Uterus (tissue), 2 donors: Measurements from ENCODE around the gene FUS.

Source experiments
- POLR2A ChIP-seq, 2 donors: fragments of 450-650 bp; IDR thresholded peaks; one replicate each; pipeline ENCODE4 v1.6.1; 2016; ENCODE audit warnings: antibody characterized with exemption in 2 of 2, mild to moderate bottlenecking in 1 of 2, moderate library complexity in 1 of 2
- TF ChIP-seq, protein P1 (sequence below), 4 experiments: fragments of 200-600 bp in 2 of 4; fragments of 450-650 bp in 2 of 4; sonication (generic) in 2 of 4; IDR thresholded peaks; one replicate each; pipeline ENCODE4 v1.5.1; 2016 to 2019; ENCODE audit warnings: antibody characterized with exemption in 4 of 4, mild to moderate bottlenecking in 2 of 4, moderate library complexity in 1 of 4

DNA sequence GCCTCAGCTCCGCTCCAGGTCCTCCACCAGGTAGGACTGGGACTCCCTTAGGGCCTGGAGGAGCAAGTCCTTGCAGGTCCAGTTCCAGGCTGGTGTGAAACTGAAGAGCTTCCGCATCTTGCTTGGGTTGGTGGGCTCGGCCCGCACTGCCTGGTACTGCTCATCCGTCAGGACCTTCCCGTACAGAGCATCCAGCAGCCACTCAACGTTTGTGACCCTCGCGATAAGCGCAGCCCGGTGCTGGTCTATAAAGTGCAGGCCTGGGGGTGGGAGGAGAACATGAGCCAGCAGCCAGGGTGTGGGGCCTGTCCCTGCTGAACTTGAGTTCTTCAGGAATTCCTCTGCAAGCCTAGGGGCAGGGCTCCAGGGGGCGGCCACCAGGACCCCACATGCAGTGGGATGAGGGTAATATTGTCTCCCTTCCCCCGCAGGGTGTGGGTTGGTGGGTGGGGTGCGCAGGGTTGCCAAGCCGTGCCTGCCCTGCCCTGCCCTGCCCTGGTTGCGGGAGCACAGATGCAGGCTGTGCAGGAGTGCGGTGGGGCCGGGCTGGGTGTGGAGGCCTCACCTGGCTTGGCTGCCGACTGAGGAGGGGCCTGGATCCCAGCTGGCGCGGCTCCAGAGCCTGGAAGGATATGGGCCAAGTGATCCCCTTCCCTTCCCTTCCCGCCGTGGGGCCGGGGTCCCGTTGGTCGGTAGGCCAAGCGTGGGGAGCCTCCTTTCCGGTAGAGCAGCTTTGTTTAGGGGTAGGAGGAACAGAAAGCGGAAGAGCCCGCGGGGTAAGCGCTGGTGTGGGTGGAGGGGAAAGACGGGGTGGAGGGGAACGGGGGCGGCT lies 21.9 kb downstream of the FUS start:
- TF ChIP-seq, protein P1, sequence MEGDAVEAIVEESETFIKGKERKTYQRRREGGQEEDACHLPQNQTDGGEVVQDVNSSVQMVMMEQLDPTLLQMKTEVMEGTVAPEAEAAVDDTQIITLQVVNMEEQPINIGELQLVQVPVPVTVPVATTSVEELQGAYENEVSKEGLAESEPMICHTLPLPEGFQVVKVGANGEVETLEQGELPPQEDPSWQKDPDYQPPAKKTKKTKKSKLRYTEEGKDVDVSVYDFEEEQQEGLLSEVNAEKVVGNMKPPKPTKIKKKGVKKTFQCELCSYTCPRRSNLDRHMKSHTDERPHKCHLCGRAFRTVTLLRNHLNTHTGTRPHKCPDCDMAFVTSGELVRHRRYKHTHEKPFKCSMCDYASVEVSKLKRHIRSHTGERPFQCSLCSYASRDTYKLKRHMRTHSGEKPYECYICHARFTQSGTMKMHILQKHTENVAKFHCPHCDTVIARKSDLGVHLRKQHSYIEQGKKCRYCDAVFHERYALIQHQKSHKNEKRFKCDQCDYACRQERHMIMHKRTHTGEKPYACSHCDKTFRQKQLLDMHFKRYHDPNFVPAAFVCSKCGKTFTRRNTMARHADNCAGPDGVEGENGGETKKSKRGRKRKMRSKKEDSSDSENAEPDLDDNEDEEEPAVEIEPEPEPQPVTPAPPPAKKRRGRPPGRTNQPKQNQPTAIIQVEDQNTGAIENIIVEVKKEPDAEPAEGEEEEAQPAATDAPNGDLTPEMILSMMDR (IDR thresholded peaks at IDR 0.05) = no peak
- no peak for TF ChIP-seq POLR2A (IDR thresholded peaks at IDR 0.05)
